HG03103 (cell line): ENCODE data around the gene HOXD11.

Experiments used
- ATAC-seq: cut with Tn5 transposase; IDR thresholded peaks from one replicate; pipeline ENCODE4 v1.9.1; 2021; ENCODE audit warnings: low read depth; ENCODE audit not compliant: unreplicated experiment

The HOXD11 gene

GRCh38 chr2:176130957-176131847 lies 24.1 kb downstream of the HOXD11 start:
- ATAC-seq: no peak

- no peak for ATAC-seq
Measured at GRCh38 chr2:176131848-176132158, 24.7 kb downstream of the HOXD11 start.

GRCh38 chr2:176132205-176133171 lies 25.4 kb downstream of the HOXD11 start:
- ATAC-seq: no peak

- no peak for ATAC-seq
Measured at GRCh38 chr2:176133389-176133788, 26.3 kb downstream of the HOXD11 start.

GRCh38 chr2:176134035-176134434 lies 27.0 kb downstream of the HOXD11 start:
- no peak for ATAC-seq

GRCh38 chr2:176135035-176135440 lies 28.0 kb downstream of the HOXD11 start:
- no peak for ATAC-seq

- no peak for ATAC-seq
Measured at GRCh38 chr2:176136374-176137251, 29.5 kb downstream of the HOXD11 start.

- ATAC-seq: no peak
Measured at GRCh38 chr2:176137252-176137580, 30.1 kb downstream of the HOXD11 start.

- no peak for ATAC-seq
Measured at GRCh38 chr2:176137906-176138305, 30.8 kb downstream of the HOXD11 start.

- ATAC-seq: no peak
Measured at GRCh38 chr2:176138526-176138922, 31.4 kb downstream of the HOXD11 start.

- no peak for ATAC-seq
Measured at GRCh38 chr2:176138923-176139660, 32.0 kb downstream of the HOXD11 start.

GRCh38 chr2:176139661-176140512 lies 32.8 kb downstream of the HOXD11 start:
- no peak for ATAC-seq

GRCh38 chr2:176140513-176141317 lies 33.6 kb downstream of the HOXD11 start:
- ATAC-seq: peak; percentile 91

GRCh38 chr2:176142281-176142680 lies 35.2 kb downstream of the HOXD11 start:
- ATAC-seq: no peak

- ATAC-seq: no peak
Measured at GRCh38 chr2:176145085-176145969, 38.2 kb downstream of the HOXD11 start.

- ATAC-seq: no peak
Measured at GRCh38 chr2:176146101-176146500, 39.0 kb downstream of the HOXD11 start.

GRCh38 chr2:176146645-176147044 lies 39.6 kb downstream of the HOXD11 start:
- ATAC-seq: no peak
